SK-N-SH (cell line): Measurements from ENCODE around the gene CYP21A2. TPM values are rescaled to one million over a fixed set of nuclear protein-coding genes. Genes with fewer than 3 reads are reported as not detected.

Experiments
- CTCF ChIA-PET: fragments of 300-600, 350-600 bp; formaldehyde crosslinking; extraction: SDS; loops from one replicate; lab custom pipeline; 2021; lab: Yijun Ruan, JAX
- POLR2A ChIA-PET: fragments of 350-600 bp; sonication (Branson Sonifier 250); formaldehyde crosslinking; extraction: SDS; loops from one replicate; lab custom pipeline; 2020; ENCODE audit warnings: antibody characterized with exemption, inconsistent platforms; lab: Yijun Ruan, JAX
- DNase-seq: peaks from one replicate; pipeline ENCODE4 v3.0.0; 2012
- H2AFZ ChIP-seq: fragments of 200-600 bp; sonication (generic); 2 replicates; pipeline ENCODE4 v1.8.1; 2016; ENCODE audit warnings: antibody characterized with exemption, mild to moderate bottlenecking, low read depth
- H3F3A ChIP-seq: fragments of 200-600 bp; sonication (generic); replicated peaks from 2 replicates; pipeline ENCODE3; 2016; ENCODE audit warnings: antibody characterized with exemption, mild to moderate bottlenecking; ENCODE audit not compliant: insufficient read depth
- H3K27ac ChIP-seq, 2 experiments: fragments of 200-500 bp in 1 of 2; fragments of 200-600 bp in 1 of 2; sonication (Bioruptor generic) in 1 of 2; sonication (generic), shearing (Covaris generic) in 1 of 2; 2 replicates each; pipeline versions ENCODE4 v1.5.1 to v1.6.1; 2014 to 2016; ENCODE audit warnings: low read depth in 2 of 2, inconsistent platforms in 1 of 2, low read length in 1 of 2, mild to moderate bottlenecking in 1 of 2, mixed read lengths in 1 of 2
- H3K27me3 ChIP-seq: fragments of 200-600 bp; sonication (generic), shearing (Covaris generic); 2 replicates; pipeline ENCODE4 v1.6.1; 2016; ENCODE audit warnings: mixed run types; ENCODE audit not compliant: insufficient read depth
- H3K36me3 ChIP-seq, 2 experiments: fragments of 200-500 bp in 1 of 2; fragments of 200-600 bp in 1 of 2; sonication (Bioruptor generic) in 1 of 2; sonication (generic) in 1 of 2; replicated peaks in 1 of 2; 2 replicates each; pipeline versions ENCODE3 to v1.5.1; 2014 to 2016; ENCODE audit warnings: low read length in 1 of 2, mild to moderate bottlenecking in 1 of 2; ENCODE audit not compliant: insufficient read depth in 2 of 2, control insufficient read depth in 1 of 2
- H3K4me1 ChIP-seq, 2 experiments: fragments of 200-500 bp in 1 of 2; fragments of 200-600 bp in 1 of 2; sonication (Bioruptor generic) in 1 of 2; sonication (generic), shearing (Covaris generic) in 1 of 2; 2 replicates each; pipeline versions ENCODE4 v1.5.1 to v1.6.1; 2014 to 2016; ENCODE audit warnings: low read depth in 1 of 2, low read length in 1 of 2, mixed run types in 1 of 2; ENCODE audit not compliant: insufficient read depth in 2 of 2, control insufficient read depth in 1 of 2
- H3K4me2 ChIP-seq: fragments of 200-600 bp; sonication (generic), shearing (Covaris generic); 2 replicates; pipeline ENCODE4 v1.6.1; 2017; ENCODE audit warnings: mixed run types
- H3K4me3 ChIP-seq, 2 experiments: fragments of 200-500 bp in 1 of 2; fragments of 200-600 bp in 1 of 2; sonication (Bioruptor generic) in 1 of 2; sonication (generic), shearing (Covaris generic) in 1 of 2; 2 replicates each; pipeline versions ENCODE4 v1.5.1 to v1.8.1; 2014 to 2016; ENCODE audit warnings: low read depth in 2 of 2, inconsistent platforms in 1 of 2, low read length in 1 of 2, mild to moderate bottlenecking in 1 of 2, mixed read lengths in 1 of 2, moderate library complexity in 1 of 2
- H3K79me2 ChIP-seq: fragments of 200-600 bp; sonication (generic); 2 replicates; pipeline ENCODE4 v1.8.1; 2017; ENCODE audit warnings: mild to moderate bottlenecking; ENCODE audit not compliant: insufficient read depth
- H3K9ac ChIP-seq: fragments of 200-600 bp; sonication (generic); 2 replicates; pipeline ENCODE4 v1.6.1; 2017; ENCODE audit warnings: mixed run types
- H3K9me2 ChIP-seq: fragments of 200-600 bp; sonication (generic); 2 replicates; pipeline ENCODE4 v1.6.1; 2017; ENCODE audit warnings: mixed run types
- H3K9me3 ChIP-seq: fragments of 200-600 bp; sonication (generic); 2 replicates; pipeline ENCODE4 v1.6.1; 2017; ENCODE audit warnings: mixed run types, mild to moderate bottlenecking, moderate library complexity
- H4K20me1 ChIP-seq: fragments of 200-600 bp; sonication (generic); 2 replicates; pipeline ENCODE4 v1.6.1; 2017; ENCODE audit warnings: mild to moderate bottlenecking, mixed run types; ENCODE audit not compliant: insufficient read depth
- EP300 ChIP-seq, 2 experiments: IDR thresholded peaks; 2 replicates each; pipeline versions ENCODE4 v1.4.0 to v1.6.1; 2012; ENCODE audit warnings: borderline replicate concordance in 1 of 2, low read depth in 1 of 2, low read length in 1 of 2
- FOXJ3 ChIP-seq: sonication (generic); formaldehyde crosslinking; IDR thresholded peaks from 2 replicates; pipeline ENCODE4 v1.5.1; 2020; ENCODE audit warnings: mild to moderate bottlenecking, missing genetic modification reagents
- GATA2 ChIP-seq: sonication (generic); formaldehyde crosslinking; IDR thresholded peaks from 2 replicates; pipeline ENCODE4 v1.5.0; 2020; ENCODE audit warnings: mild to moderate bottlenecking, missing genetic modification reagents
- NFIC ChIP-seq: IDR thresholded peaks from 2 replicates; pipeline ENCODE4 v1.4.0; 2012; ENCODE audit warnings: borderline replicate concordance
- POLR2AphosphoS5 ChIP-seq: IDR thresholded peaks from 2 replicates; pipeline ENCODE4 v1.6.1; 2012; ENCODE audit warnings: low read depth, low read length
- RAD21 ChIP-seq: IDR thresholded peaks from 2 replicates; pipeline ENCODE4 v1.6.1; 2012; ENCODE audit warnings: mild to moderate bottlenecking, low read length
- RXRA ChIP-seq: IDR thresholded peaks from 2 replicates; pipeline ENCODE4 v1.4.0; 2012; ENCODE audit warnings: low read depth, mild to moderate bottlenecking, borderline replicate concordance
- SMC3 ChIP-seq: IDR thresholded peaks from 2 replicates; pipeline ENCODE4 v1.6.1; 2012; ENCODE audit warnings: low read depth, low read length, improper control_type of control experiment
- TCF12 ChIP-seq: IDR thresholded peaks from 2 replicates; pipeline ENCODE4 v1.4.0; 2012
- YY1 ChIP-seq: IDR thresholded peaks from 2 replicates; pipeline ENCODE4 v1.4.0; 2012; ENCODE audit warnings: low read depth, mild to moderate bottlenecking
- whole genome bisulfite sequencing: methylation state at CpG from one replicate; pipeline ENCODE4 v1.1.6; 2017; ENCODE audit warnings: low lambda C conversion rate; 5-methylcytosine and 5-hydroxymethylcytosine counted together
- polyA plus RNA-seq, 3 experiments: library from polyadenylated mRNA; depleted of rRNA; stranded (reverse); fragments of >200 nt; gene quantifications; 2 replicates each; pipeline ENCODE4 v1.2.3, GENCODE V29; 2012
- TF ChIP-seq, protein P1 (sequence below): IDR thresholded peaks from 2 replicates; pipeline ENCODE4 v1.4.0; 2012; ENCODE audit warnings: low read depth, borderline replicate concordance
- TF ChIP-seq, protein P2 (sequence below): fragments of 150-350 bp; IDR thresholded peaks from 2 replicates; pipeline ENCODE4 v1.6.1; 2017; ENCODE audit warnings: antibody characterized with exemption, low read length, low read depth, borderline replicate concordance
- TF ChIP-seq, protein P3 (sequence below): IDR thresholded peaks from 2 replicates; pipeline ENCODE4 v1.4.0; 2012; ENCODE audit warnings: low read depth, borderline replicate concordance
- TF ChIP-seq, protein P4 (sequence below): IDR thresholded peaks from 2 replicates; pipeline ENCODE4; 2012
- TF ChIP-seq, protein P5 (sequence below): fragments of 200-600 bp; sonication (generic); IDR thresholded peaks from 2 replicates; pipeline ENCODE4 v1.6.1; 2017; ENCODE audit warnings: antibody characterized with exemption, mild to moderate bottlenecking, moderate library complexity
- TF ChIP-seq, protein P6 (sequence below): IDR thresholded peaks from 2 replicates; pipeline ENCODE4 v1.6.1; 2012; ENCODE audit warnings: mild to moderate bottlenecking, low read depth, low read length, moderate library complexity

Gene CYP21A2
- polyA plus RNA-seq, 1 of the 3 experiments (the other 2 are of a cell fraction), result not detected

DNA sequence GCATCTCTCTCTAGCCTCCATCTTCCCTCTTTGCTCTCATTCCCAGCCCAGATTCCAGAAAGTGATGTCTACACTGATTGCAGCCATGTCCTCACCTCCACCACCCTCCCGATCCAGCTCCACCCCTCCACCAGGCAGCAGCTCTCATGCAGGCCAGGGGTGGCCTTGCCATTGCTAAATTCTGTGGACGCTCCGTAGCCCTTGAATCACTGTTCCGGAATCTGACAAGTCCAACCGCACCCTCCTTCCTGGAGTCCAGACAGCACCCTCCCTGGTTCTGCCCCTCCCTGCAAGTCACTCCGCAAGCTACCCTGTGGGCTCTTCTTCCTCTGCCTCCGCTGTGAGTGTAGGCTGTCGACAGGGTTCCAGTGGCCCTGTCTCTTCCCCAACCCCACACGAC lies 44.7 kb downstream of the CYP21A2 start:
- no peak for DNase-seq
- Histone ChIP-seq H3K36me3 (no peaks in the 10 kb centered on the region), H3K4me2 (no peak overlapping the region), H4K20me1 (no peaks in the 10 kb centered on the region), H3K9ac (no peak overlapping the region), H3F3A (no peaks in the 10 kb centered on the region), H2AFZ (no peak overlapping the region), H3K4me3 (no peak overlapping the region), H3K79me2 (no peaks in the 10 kb centered on the region), H3K4me1 (peaks cover 0 to 18% of the 10 kb centered on the region in 2 experiments; a peak in 2 of 4 replicates), H3K9me2 (no peaks in the 10 kb centered on the region), H3K27ac (no peak overlapping the region), H3K9me3 (no peaks in the 10 kb centered on the region), H3K27me3 (peaks cover 14% of the 10 kb centered on the region)
- CTCF ChIA-PET, result interaction anchor here (0.7 to 1.6 kb wide), 3 partner anchors 35 to 112 kb away, joined by 3 to 5 read pairs (median 3); no protein-coding TSS in a partner anchor
- TF ChIP-seq YY1 (no peak), EP300 (IDR thresholded peaks at IDR 0.05; ENCODE audit: borderline replicate concordance in 1 of 2, low read depth in 1 of 2, low read length in 1 of 2) (no peak), FOXJ3 (no peak), NFIC (no peak), TCF12 (no peak), POLR2AphosphoS5 (no peak), RXRA (no peak), RAD21 (no peak), SMC3 (no peak), GATA2 (CRISPR knock-in tag) (no peak)
- TF ChIP-seq, protein P1, sequence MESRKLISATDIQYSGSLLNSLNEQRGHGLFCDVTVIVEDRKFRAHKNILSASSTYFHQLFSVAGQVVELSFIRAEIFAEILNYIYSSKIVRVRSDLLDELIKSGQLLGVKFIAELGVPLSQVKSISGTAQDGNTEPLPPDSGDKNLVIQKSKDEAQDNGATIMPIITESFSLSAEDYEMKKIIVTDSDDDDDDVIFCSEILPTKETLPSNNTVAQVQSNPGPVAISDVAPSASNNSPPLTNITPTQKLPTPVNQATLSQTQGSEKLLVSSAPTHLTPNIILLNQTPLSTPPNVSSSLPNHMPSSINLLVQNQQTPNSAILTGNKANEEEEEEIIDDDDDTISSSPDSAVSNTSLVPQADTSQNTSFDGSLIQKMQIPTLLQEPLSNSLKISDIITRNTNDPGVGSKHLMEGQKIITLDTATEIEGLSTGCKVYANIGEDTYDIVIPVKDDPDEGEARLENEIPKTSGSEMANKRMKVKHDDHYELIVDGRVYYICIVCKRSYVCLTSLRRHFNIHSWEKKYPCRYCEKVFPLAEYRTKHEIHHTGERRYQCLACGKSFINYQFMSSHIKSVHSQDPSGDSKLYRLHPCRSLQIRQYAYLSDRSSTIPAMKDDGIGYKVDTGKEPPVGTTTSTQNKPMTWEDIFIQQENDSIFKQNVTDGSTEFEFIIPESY, result no peak
- TF ChIP-seq, protein P2, sequence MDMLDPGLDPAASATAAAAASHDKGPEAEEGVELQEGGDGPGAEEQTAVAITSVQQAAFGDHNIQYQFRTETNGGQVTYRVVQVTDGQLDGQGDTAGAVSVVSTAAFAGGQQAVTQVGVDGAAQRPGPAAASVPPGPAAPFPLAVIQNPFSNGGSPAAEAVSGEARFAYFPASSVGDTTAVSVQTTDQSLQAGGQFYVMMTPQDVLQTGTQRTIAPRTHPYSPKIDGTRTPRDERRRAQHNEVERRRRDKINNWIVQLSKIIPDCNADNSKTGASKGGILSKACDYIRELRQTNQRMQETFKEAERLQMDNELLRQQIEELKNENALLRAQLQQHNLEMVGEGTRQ, result no peak
- TF ChIP-seq, protein P3, sequence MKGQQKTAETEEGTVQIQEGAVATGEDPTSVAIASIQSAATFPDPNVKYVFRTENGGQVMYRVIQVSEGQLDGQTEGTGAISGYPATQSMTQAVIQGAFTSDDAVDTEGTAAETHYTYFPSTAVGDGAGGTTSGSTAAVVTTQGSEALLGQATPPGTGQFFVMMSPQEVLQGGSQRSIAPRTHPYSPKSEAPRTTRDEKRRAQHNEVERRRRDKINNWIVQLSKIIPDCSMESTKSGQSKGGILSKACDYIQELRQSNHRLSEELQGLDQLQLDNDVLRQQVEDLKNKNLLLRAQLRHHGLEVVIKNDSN, result no peak
- TF ChIP-seq, protein P4, sequence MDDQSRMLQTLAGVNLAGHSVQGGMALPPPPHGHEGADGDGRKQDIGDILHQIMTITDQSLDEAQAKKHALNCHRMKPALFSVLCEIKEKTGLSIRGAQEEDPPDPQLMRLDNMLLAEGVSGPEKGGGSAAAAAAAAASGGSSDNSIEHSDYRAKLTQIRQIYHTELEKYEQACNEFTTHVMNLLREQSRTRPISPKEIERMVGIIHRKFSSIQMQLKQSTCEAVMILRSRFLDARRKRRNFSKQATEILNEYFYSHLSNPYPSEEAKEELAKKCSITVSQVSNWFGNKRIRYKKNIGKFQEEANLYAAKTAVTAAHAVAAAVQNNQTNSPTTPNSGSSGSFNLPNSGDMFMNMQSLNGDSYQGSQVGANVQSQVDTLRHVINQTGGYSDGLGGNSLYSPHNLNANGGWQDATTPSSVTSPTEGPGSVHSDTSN, result no peak
- TF ChIP-seq, protein P5, sequence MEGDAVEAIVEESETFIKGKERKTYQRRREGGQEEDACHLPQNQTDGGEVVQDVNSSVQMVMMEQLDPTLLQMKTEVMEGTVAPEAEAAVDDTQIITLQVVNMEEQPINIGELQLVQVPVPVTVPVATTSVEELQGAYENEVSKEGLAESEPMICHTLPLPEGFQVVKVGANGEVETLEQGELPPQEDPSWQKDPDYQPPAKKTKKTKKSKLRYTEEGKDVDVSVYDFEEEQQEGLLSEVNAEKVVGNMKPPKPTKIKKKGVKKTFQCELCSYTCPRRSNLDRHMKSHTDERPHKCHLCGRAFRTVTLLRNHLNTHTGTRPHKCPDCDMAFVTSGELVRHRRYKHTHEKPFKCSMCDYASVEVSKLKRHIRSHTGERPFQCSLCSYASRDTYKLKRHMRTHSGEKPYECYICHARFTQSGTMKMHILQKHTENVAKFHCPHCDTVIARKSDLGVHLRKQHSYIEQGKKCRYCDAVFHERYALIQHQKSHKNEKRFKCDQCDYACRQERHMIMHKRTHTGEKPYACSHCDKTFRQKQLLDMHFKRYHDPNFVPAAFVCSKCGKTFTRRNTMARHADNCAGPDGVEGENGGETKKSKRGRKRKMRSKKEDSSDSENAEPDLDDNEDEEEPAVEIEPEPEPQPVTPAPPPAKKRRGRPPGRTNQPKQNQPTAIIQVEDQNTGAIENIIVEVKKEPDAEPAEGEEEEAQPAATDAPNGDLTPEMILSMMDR, result no peak
- TF ChIP-seq, protein P6, sequence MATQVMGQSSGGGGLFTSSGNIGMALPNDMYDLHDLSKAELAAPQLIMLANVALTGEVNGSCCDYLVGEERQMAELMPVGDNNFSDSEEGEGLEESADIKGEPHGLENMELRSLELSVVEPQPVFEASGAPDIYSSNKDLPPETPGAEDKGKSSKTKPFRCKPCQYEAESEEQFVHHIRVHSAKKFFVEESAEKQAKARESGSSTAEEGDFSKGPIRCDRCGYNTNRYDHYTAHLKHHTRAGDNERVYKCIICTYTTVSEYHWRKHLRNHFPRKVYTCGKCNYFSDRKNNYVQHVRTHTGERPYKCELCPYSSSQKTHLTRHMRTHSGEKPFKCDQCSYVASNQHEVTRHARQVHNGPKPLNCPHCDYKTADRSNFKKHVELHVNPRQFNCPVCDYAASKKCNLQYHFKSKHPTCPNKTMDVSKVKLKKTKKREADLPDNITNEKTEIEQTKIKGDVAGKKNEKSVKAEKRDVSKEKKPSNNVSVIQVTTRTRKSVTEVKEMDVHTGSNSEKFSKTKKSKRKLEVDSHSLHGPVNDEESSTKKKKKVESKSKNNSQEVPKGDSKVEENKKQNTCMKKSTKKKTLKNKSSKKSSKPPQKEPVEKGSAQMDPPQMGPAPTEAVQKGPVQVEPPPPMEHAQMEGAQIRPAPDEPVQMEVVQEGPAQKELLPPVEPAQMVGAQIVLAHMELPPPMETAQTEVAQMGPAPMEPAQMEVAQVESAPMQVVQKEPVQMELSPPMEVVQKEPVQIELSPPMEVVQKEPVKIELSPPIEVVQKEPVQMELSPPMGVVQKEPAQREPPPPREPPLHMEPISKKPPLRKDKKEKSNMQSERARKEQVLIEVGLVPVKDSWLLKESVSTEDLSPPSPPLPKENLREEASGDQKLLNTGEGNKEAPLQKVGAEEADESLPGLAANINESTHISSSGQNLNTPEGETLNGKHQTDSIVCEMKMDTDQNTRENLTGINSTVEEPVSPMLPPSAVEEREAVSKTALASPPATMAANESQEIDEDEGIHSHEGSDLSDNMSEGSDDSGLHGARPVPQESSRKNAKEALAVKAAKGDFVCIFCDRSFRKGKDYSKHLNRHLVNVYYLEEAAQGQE, result no peak
- 75% methylated on average over 9 of the region's 9 CpGs for WGBS
- POLR2A ChIA-PET, result no interaction called here
